Measurements from ENCODE around the gene KDSR. TPM values are rescaled to one million over a fixed set of nuclear protein-coding genes. Genes with fewer than 3 reads are reported as not detected.

KDSR gene
- total RNA-seq, 1 donor from 2014 or later: 32.5 TPM

- no peak for DNase-seq (ENCODE audit: low spot score)
Measured at GRCh38 chr18:63284173-63284799, 82.7 kb downstream of the KDSR start.

GRCh38 chr18:63283305-63284094 is 83.5 kb downstream of the KDSR start:
- DNase-seq (ENCODE audit: low spot score): no peak

DNA sequence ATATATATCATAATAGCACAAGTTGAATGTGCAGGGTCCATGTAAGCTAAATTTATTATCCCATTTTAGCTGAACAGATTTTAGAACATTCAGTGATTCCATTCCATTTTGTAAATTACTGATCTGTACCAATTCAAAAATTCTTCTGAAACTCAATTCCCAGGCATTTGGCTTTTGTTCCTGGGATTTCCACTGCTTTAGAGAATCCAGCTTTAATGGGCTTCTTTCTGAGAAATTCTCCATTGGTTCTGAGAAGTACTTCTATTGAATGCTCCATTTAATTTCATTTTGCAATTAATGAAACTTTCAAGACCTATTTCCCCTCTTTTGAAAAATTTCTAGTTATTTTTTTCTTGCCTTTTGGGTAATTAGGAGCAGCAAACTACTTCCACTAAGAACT is 84.2 kb downstream of the KDSR start:
- DNase-seq (ENCODE audit: low spot score): no peak

Other genes starting within 250 kb of the KDSR start
- gene BCL2, start 47.4 kb downstream of the KDSR start, total RNA-seq (ENCODE audit: insufficient read depth, low replicate concordance): 27.9 TPM
- gene VPS4B, start 55.3 kb upstream of the KDSR start, total RNA-seq (ENCODE audit: insufficient read depth, low replicate concordance): 51.3 TPM
- 49.4 TPM for gene SERPINB5, start 109.8 kb upstream of the KDSR start, total RNA-seq (ENCODE audit: insufficient read depth, low replicate concordance)
- gene SERPINB12, start 175.2 kb upstream of the KDSR start, total RNA-seq (ENCODE audit: insufficient read depth, low replicate concordance): 0.96 TPM
- gene SERPINB13, start 220.1 kb upstream of the KDSR start, total RNA-seq (ENCODE audit: insufficient read depth, low replicate concordance): 8.7 TPM